SU-DHL-6 (cell line): ENCODE measurements around the gene POLR3B.

Experiments used
- H2AFZ ChIP-seq: fragments of 200-600 bp; sonication (generic); 2 replicates; pipeline ENCODE4 v1.6.1; 2014; ENCODE audit warnings: low read depth, mild to moderate bottlenecking, moderate library complexity, mixed read lengths, antibody characterized with exemption, low read length; ENCODE audit not compliant: severe bottlenecking
- H3F3A ChIP-seq: fragments of 200-600 bp; shearing (Covaris generic); 2 replicates; pipeline ENCODE4 v1.6.0; 2016; ENCODE audit warnings: antibody characterized with exemption, mild to moderate bottlenecking; ENCODE audit not compliant: insufficient read depth
- H3K27ac ChIP-seq: fragments of 200-600 bp; sonication (generic); 2 replicates; pipeline ENCODE4 v1.5.1; 2016; ENCODE audit warnings: low read depth, mild to moderate bottlenecking, low read length, moderate library complexity, mixed read lengths
- H3K27me3 ChIP-seq: fragments of 200-600 bp; sonication (generic), shearing (Covaris generic); 2 replicates; pipeline ENCODE4 v1.6.0; 2014; ENCODE audit warnings: mild to moderate bottlenecking, low read length
- H3K36me3 ChIP-seq: fragments of 200-600 bp; sonication (generic); 2 replicates; pipeline ENCODE4 v1.6.1; 2014; ENCODE audit warnings: mild to moderate bottlenecking, low read length, mixed read lengths
- H3K4me2 ChIP-seq: fragments of 300-600, 200-600 bp; shearing (Covaris generic), sonication (generic); 2 replicates; pipeline ENCODE4 v1.6.0; 2014; ENCODE audit warnings: low read length, low read depth, mild to moderate bottlenecking; ENCODE audit not compliant: poor library complexity, severe bottlenecking
- H3K4me3 ChIP-seq: fragments of 200-600 bp; sonication (generic); 2 replicates; pipeline ENCODE4 v1.5.1; 2014; ENCODE audit warnings: antibody characterized with exemption, low read length, mild to moderate bottlenecking, mixed read lengths; ENCODE audit not compliant: insufficient read depth, poor library complexity, severe bottlenecking
- H3K79me2 ChIP-seq: fragments of 200-600 bp; sonication (generic); 2 replicates; pipeline ENCODE4 v1.6.1; 2014; ENCODE audit warnings: mild to moderate bottlenecking, low read length, moderate library complexity; ENCODE audit not compliant: insufficient read depth
- H3K9ac ChIP-seq: fragments of 200-600 bp; sonication (generic); 2 replicates; pipeline ENCODE4 v1.7.0; 2014; ENCODE audit warnings: mild to moderate bottlenecking, low read length
- H3K9me2 ChIP-seq: fragments of 200-600 bp; sonication (generic); replicated peaks from 2 replicates; pipeline ENCODE4 v1.6.1; 2014; ENCODE audit warnings: low read length; ENCODE audit not compliant: insufficient read depth
- H3K9me3 ChIP-seq: fragments of 200-600 bp; sonication (generic); 2 replicates; pipeline ENCODE4 v1.6.1; 2014; ENCODE audit warnings: low read length, mixed read lengths; ENCODE audit not compliant: insufficient read depth
- H4K20me1 ChIP-seq: fragments of 200-600 bp; sonication (generic); 2 replicates; pipeline ENCODE4 v1.6.1; 2014; ENCODE audit warnings: low read depth, mild to moderate bottlenecking, antibody characterized with exemption, low read length, moderate library complexity, mixed read lengths
- CTCF ChIP-seq: fragments of 200-600 bp; sonication (generic); IDR thresholded peaks from one replicate; pipeline ENCODE4 v1.5.1; 2017; ENCODE audit warnings: antibody characterized with exemption, mild to moderate bottlenecking, low read length, moderate library complexity; ENCODE audit not compliant: insufficient read depth, poor library complexity, severe bottlenecking
- EZH2phosphoT487 ChIP-seq: fragments of 200-600 bp; sonication (generic), shearing (Covaris generic); conservative IDR thresholded peaks from 2 replicates; pipeline ENCODE4 v1.6.1; 2018; ENCODE audit warnings: mild to moderate bottlenecking, antibody characterized with exemption, low read length, moderate library complexity, mixed read lengths

The POLR3B gene

GRCh38 chr12:106345746-106346145 is 11.8 kb upstream of the POLR3B start:
- no peak overlapping the region for H2AFZ ChIP-seq
- no peak for TF ChIP-seq EZH2phosphoT487
- no peak for TF ChIP-seq CTCF
- H3K27me3 ChIP-seq: no peaks in the 10 kb centered on the region
- no peak overlapping the region for H3K4me2 ChIP-seq
- H3K27ac ChIP-seq: no peak overlapping the region
- no peaks in the 10 kb centered on the region for H3K9me3 ChIP-seq
- H3K9ac ChIP-seq: no peak overlapping the region
- H4K20me1 ChIP-seq: no peaks in the 10 kb centered on the region
- H3K79me2 ChIP-seq: no peaks in the 10 kb centered on the region
- H3F3A ChIP-seq: no peaks in the 10 kb centered on the region
- no peak overlapping the region for H3K4me3 ChIP-seq
- no peaks in the 10 kb centered on the region for H3K9me2 ChIP-seq
- H3K36me3 ChIP-seq: no peaks in the 10 kb centered on the region

- Histone ChIP-seq H2AFZ (no peak overlapping the region), H3F3A (no peaks in the 10 kb centered on the region), H4K20me1 (no peaks in the 10 kb centered on the region), H3K9me2 (no peaks in the 10 kb centered on the region), H3K27ac (no peak overlapping the region), H3K4me2 (no peak overlapping the region), H3K27me3 (no peaks in the 10 kb centered on the region), H3K9ac (no peak overlapping the region), H3K9me3 (no peaks in the 10 kb centered on the region), H3K4me3 (no peak overlapping the region), H3K79me2 (no peaks in the 10 kb centered on the region), H3K36me3 (no peaks in the 10 kb centered on the region)
- TF ChIP-seq EZH2phosphoT487: no peak
These were observed 9.1 kb upstream of the POLR3B start for GRCh38 chr12:106348411-106348810.

- Histone ChIP-seq H3K4me3 (no peak overlapping the region), H3K9me2 (no peaks in the 10 kb centered on the region), H2AFZ (no peak overlapping the region), H3K36me3 (no peaks in the 10 kb centered on the region), H3K9ac (no peak overlapping the region), H3K4me2 (no peak overlapping the region), H3K27me3 (no peaks in the 10 kb centered on the region), H3K9me3 (no peaks in the 10 kb centered on the region), H3K27ac (no peak overlapping the region), H4K20me1 (no peaks in the 10 kb centered on the region), H3K79me2 (peaks cover under 1% of the 10 kb centered on the region), H3F3A (no peaks in the 10 kb centered on the region)
- TF ChIP-seq CTCF: no peak
- TF ChIP-seq EZH2phosphoT487: no peak
These were observed 4.4 kb upstream of the POLR3B start for GRCh38 chr12:106353175-106353574.

- H3K4me2 ChIP-seq: peak overlapping the region; percentile 91
- peak overlapping the region; percentile 64 for H3K27ac ChIP-seq
- H3K27me3 ChIP-seq: no peaks in the 10 kb centered on the region
- peaks cover 55% of the 10 kb centered on the region for H3K79me2 ChIP-seq
- H4K20me1 ChIP-seq: no peaks in the 10 kb centered on the region
- H3F3A ChIP-seq: no peaks in the 10 kb centered on the region
- peak overlapping the region; percentile 64 for H2AFZ ChIP-seq
- no peaks in the 10 kb centered on the region for H3K9me2 ChIP-seq
- no peaks in the 10 kb centered on the region for H3K36me3 ChIP-seq
- H3K9ac ChIP-seq: peak overlapping the region; percentile 76
- H3K9me3 ChIP-seq: no peaks in the 10 kb centered on the region
- TF ChIP-seq CTCF (no peak), EZH2phosphoT487 (no peak)
- peak overlapping the region; percentile 92 for H3K4me3 ChIP-seq
These were observed 1.1 kb downstream of the POLR3B start for GRCh38 chr12:106358396-106359241.
